ENCODE results near the gene KRTAP2-2. TPM values are rescaled to one million over a fixed set of nuclear protein-coding genes. Genes with fewer than 3 reads are reported as not detected.
"Not testable (repeated sequence)": the region's sequence is repeated elsewhere in the genome, so short reads cannot be mapped to it uniquely, and the experiment has no call there.

The KRTAP2-2 gene
- total and polyA plus RNA-seq, 2 of the 13 experiments (the other 11 are each of a cell fraction or from before 2014, with no cell fraction given): not detected

GRCh38 chr17:41060052-41060604 lies 5.1 kb upstream of the KRTAP2-2 start, which contains the start of gene KRTAP2-3 (continued):
- no peak for TF ChIP-seq DNMT1 (CRISPR knock-in tag; IDR thresholded peaks at IDR 0.05)
- TF ChIP-seq SOX13 (IDR thresholded peaks at IDR 0.05): no peak
- TF ChIP-seq SOX13 (CRISPR knock-in tag; conservative IDR thresholded peaks at IDR 0.05 in 1 of 2, IDR thresholded peaks at IDR 0.05 in 1 of 2): 0 out of 4 replicates have a peak, but pooled peaks of 1 of the 2 experiments have one; percentile 13
- no peak for TF ChIP-seq ETV5 (CRISPR knock-in tag; IDR thresholded peaks at IDR 0.05; ENCODE audit: borderline replicate concordance)
- TF ChIP-seq MAFK (conservative IDR thresholded peaks at IDR 0.05 in 1 of 2, IDR thresholded peaks at IDR 0.05 in 1 of 2; ENCODE audit: low read length in 2 of 2): peak; percentile 70 to 76
- no peak for TF ChIP-seq ARID2 (CRISPR knock-in tag; IDR thresholded peaks at IDR 0.05; ENCODE audit: borderline replicate concordance)
- TF ChIP-seq FUBP1 (CRISPR knock-in tag; IDR thresholded peaks at IDR 0.05; ENCODE audit: borderline replicate concordance): no peak
- TF ChIP-seq ZMYM4 (CRISPR knock-in tag; IDR thresholded peaks at IDR 0.05): no peak

GRCh38 chr17:41059276-41060051 lies 4.4 kb upstream of the KRTAP2-2 start:
- H4K20me1 ChIP-seq (ENCODE audit: insufficient read depth, low read length); BruUV-seq (replicated peaks); H3K27me3 ChIP-seq (ENCODE audit: control insufficient read depth in 1 of 2, insufficient read depth in 2 of 2, low read length in 2 of 2); FAIRE-seq; H3K4me3 ChIP-seq (replicated peaks in 1 of 3; ENCODE audit: insufficient read depth in 1 of 3, low read depth in 2 of 3, low read length in 3 of 3); CTCF ChIA-PET (ENCODE audit: low intra/inter-chr PET ratio, low total read pairs); H3K36me3 ChIP-seq (replicated peaks in 1 of 2; ENCODE audit: control insufficient read depth in 1 of 2, insufficient read depth in 2 of 2, low read length in 2 of 2); H3K79me2 ChIP-seq (ENCODE audit: insufficient read depth, low read length); H3K9me3 ChIP-seq (ENCODE audit: low read length); H2AFZ ChIP-seq (ENCODE audit: low read length): not testable (repeated sequence)
- Histone ChIP-seq H3K4me2 (ENCODE audit: low read depth, low read length) (peak overlapping the region; percentile 51), H3K4me1 (ENCODE audit: insufficient read depth, low read length) (peaks cover 55% of the 10 kb centered on the region), H3K27ac (ENCODE audit: extremely low read length, insufficient read depth, low read length) (peak overlapping the region; percentile 79), H3K9ac (ENCODE audit: insufficient read depth, low read depth, low read length) (peak overlapping the region; percentile 51)
- ATAC-seq: peak; percentile 91
- in situ Hi-C loops (cut with HindIII; ENCODE audit: extremely low pct_ligation_motif_present, low pct_unique_long_range_greater_than_20kb): loop anchor here (5.0 to 10.0 kb wide), 2 partner anchors 52 to 105 kb away; partner anchors contain the start of gene KRTAP3-1
- POLR2A ChIA-PET: interaction anchor here (0.7 to 1.6 kb wide), 10 partner anchors 11 to 157 kb away, joined by 3 to 15 read pairs (median 4); partner anchors contain the start of gene KRTAP3-1
- 23% methylated on average over 8 of the region's 31 CpGs for WGBS (ENCODE audit: low lambda C conversion rate)
- DNase-seq (ENCODE audit: low spot score): peak; percentile 99
- intact Hi-C loops (cut with micrococcal nuclease; ENCODE audit: unreplicated experiment): loop anchor here (2.0 kb wide), 1 partner anchor 51 kb away; the partner anchor contains the start of gene KRTAP3-1
- TF ChIP-seq FOSL2 (CRISPR knock-in tag; IDR thresholded peaks at IDR 0.05) (peak; percentile 82), ELF3 (CRISPR knock-in tag; IDR thresholded peaks at IDR 0.05) (peak; percentile 69; the same call in 1 of the 2 replicates), DPF2 (CRISPR knock-in tag; IDR thresholded peaks at IDR 0.05; ENCODE audit: borderline replicate concordance, low read depth) (peak; percentile 79), ZNF609 (CRISPR knock-in tag; IDR thresholded peaks at IDR 0.05; ENCODE audit: borderline replicate concordance) (peak; percentile 70; the same call in 1 of the 2 replicates), ZNF768 (CRISPR knock-in tag; IDR thresholded peaks at IDR 0.05) (peak; percentile 24; the same call in 1 of the 2 replicates), HNF4A (CRISPR knock-in tag; IDR thresholded peaks at IDR 0.05) (peak; percentile 49), NCOR1 (IDR thresholded peaks at IDR 0.05; ENCODE audit: borderline replicate concordance, low read length) (peak; percentile 79; the same call in 1 of the 2 replicates)

All from HepG2 (cell line).